Muscle layer of duodenum (tissue), 2 donors: Measurements from ENCODE around the gene CLMP.

ENCODE experiments used
- H3K27ac ChIP-seq: one replicate; pipeline ENCODE4 v1.7.0; 2013; ENCODE audit warnings: mild to moderate bottlenecking, low read length
- H3K27me3 ChIP-seq: one replicate; pipeline ENCODE4 v1.7.0; 2013; ENCODE audit warnings: low read depth, mild to moderate bottlenecking, control low read depth, low read length
- H3K36me3 ChIP-seq, 2 donors: one replicate each; pipeline ENCODE4 v1.7.0; 2013; ENCODE audit warnings: low read length in 2 of 2, control low read depth in 1 of 2, mild to moderate bottlenecking in 1 of 2; ENCODE audit not compliant: insufficient read depth in 2 of 2, control insufficient read depth in 1 of 2
- H3K4me1 ChIP-seq, 2 donors: one replicate each; pipeline ENCODE4 v1.7.0; 2013; ENCODE audit warnings: low read length in 2 of 2, mild to moderate bottlenecking in 2 of 2, control low read depth in 1 of 2, moderate library complexity in 1 of 2; ENCODE audit not compliant: insufficient read depth in 2 of 2, control insufficient read depth in 1 of 2
- H3K4me3 ChIP-seq, 2 donors: one replicate each; pipeline ENCODE4 v1.7.0; 2013; ENCODE audit warnings: low read length in 2 of 2, low read depth in 1 of 2, mild to moderate bottlenecking in 1 of 2
- H3K9me3 ChIP-seq, 2 donors: one replicate each; pipeline ENCODE4 v1.7.0; 2013; ENCODE audit warnings: low read length in 2 of 2, control low read depth in 1 of 2, mild to moderate bottlenecking in 1 of 2; ENCODE audit not compliant: control insufficient read depth in 1 of 2
- donor health status: healthy.

The CLMP gene

DNA sequence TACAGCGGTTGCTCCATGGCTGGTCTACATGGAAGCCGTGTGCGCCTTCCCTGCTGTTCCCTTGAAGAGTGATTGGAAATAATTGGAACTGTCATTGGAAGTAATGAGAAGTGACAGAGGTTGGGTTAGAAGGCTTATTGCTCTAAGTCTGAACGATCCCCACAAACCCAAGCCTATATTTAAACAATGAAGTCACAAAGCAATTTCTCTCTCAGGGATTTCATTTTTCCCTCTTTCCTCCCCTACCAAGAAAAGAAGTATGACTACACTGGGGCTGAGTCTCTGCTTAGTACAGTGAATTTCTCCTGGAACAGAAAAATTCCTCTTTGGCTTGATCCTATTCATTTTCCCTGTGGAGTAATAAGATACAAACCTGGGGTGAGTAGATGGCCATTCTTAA, 7.8 kb downstream of the CLMP start:
- peak overlapping the region; percentile 81 for H3K27ac ChIP-seq
- H3K27me3 ChIP-seq: no peaks in the 10 kb centered on the region

DNA sequence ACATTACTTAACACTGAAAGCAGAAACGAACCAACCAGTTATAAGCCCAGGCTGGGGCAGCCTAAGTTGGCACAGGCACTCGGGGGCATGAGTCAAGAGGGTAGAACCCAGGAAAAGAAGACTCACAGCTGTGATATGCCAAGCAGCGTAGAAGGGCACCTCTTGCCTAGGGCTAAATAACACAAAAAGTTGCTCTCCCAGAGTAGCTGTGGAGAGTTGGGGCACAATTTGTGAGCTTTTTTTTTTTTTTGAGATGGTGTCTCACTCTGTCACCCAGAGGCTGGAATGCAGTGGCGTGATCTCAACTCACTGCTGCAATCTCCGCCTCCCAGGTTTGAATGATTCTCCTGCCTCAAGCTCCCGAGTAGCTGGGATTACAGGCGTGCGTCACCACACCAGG, 8.8 kb downstream of the CLMP start:
- Histone ChIP-seq H3K36me3 (peaks cover 0 to 7% of the 10 kb centered on the region in 2 donors), H3K4me3 (no peak overlapping the region), H3K4me1 (peaks cover 12 to 35% of the 10 kb centered on the region in 2 donors), H3K9me3 (no peaks in the 10 kb centered on the region), H3K27ac (peak overlapping the region; percentile 32), H3K27me3 (no peaks in the 10 kb centered on the region)

More for the DNA sequence above, 7.8 kb downstream of the CLMP start:
- Histone ChIP-seq H3K9me3 (no peaks in the 10 kb centered on the region), H3K4me3 (no peak overlapping the region), H3K36me3 (peaks cover 0 to 7% of the 10 kb centered on the region in 2 donors), H3K4me1 (peaks cover 12 to 33% of the 10 kb centered on the region in 2 donors)

DNA sequence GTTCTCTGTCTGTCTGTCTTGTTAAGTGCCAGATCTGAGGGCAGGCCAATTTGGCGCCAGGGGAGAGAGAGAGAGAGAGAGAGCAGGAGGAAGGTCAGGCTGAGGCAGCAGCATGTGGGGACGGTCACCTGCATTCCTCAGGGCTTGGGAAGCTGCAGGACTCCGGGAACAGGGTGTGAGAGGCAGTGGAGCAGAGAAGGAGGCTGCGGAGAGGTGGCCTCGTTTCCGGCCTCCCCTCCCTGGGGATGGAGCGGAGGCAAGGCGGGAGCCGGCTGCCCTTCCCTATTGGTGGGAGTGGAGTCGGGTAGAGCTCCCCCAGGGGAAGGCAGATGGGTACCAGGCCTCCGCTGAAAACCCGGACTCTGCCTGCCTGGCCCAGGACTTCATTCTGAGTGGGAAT, 9.7 kb downstream of the CLMP start:
- peak overlapping the region; percentile 32 for H3K27ac ChIP-seq
- H3K27me3 ChIP-seq: no peaks in the 10 kb centered on the region
- no peaks in the 10 kb centered on the region for H3K9me3 ChIP-seq
- H3K36me3 ChIP-seq: peaks cover 0 to 7% of the 10 kb centered on the region in 2 donors
- peaks cover 12 to 45% of the 10 kb centered on the region in 2 donors for H3K4me1 ChIP-seq
- no peak overlapping the region for H3K4me3 ChIP-seq

DNA sequence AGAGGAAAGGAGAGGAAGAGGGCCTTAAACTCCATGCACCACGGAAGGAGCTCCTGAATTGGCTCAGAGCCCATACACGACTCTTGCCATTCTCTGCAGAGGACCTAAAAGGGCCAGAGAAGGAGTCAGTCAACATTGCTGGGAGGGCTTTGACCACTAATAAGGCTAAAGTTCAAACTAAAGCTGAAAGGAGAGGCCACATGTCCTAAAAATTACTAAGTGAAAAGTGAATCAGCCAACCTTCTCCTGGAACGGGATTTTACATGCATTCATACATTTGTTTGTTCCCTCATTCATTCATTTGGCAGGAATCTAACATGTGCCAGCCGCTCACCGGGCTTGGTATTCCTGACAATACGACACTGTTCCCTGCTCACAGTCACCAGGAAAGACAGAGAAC, 10.5 kb downstream of the CLMP start:
- H3K27me3 ChIP-seq: no peaks in the 10 kb centered on the region
- H3K36me3 ChIP-seq: peaks cover 0 to 7% of the 10 kb centered on the region in 2 donors
- no peak overlapping the region for H3K27ac ChIP-seq
- H3K4me1 ChIP-seq: peaks cover 12 to 49% of the 10 kb centered on the region in 2 donors
- no peaks in the 10 kb centered on the region for H3K9me3 ChIP-seq
- no peak overlapping the region for H3K4me3 ChIP-seq

DNA sequence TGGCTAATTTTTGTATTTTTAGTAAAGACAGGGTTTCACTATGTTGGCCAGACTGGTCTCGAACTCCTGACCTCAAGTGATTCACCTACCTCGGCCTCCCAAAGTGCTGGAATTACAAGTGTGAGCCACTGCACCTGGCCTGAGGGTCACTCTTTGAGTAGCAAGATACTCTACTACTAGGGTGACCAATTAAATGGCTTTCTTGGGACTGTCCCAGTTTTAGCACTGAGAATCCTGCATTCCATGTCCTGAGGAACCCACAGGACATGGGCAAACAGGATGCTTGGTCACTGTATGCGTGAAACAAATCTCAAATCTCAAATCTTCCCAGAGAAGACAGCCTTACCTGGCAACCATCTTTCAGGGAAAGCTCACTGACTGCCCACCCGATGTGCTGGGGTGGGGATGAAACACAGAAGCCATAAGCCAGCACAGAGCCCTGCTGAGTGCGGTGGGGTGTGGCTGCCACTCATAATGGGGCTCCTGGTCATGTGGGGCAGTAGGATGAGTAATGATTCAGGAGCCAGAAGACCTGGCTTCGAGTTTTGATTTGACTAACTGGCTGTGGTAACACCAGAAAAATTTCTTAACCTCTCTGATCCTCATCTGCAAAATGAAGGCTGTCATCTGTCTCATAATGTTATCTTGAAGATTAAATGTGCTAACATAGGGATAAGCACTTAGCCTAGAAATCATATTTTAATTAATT, 11.5 kb downstream of the CLMP start:
- peaks cover 9 to 52% of the 10 kb centered on the region in 2 donors for H3K4me1 ChIP-seq
- H3K36me3 ChIP-seq: peaks cover 0 to 7% of the 10 kb centered on the region in 2 donors
- H3K4me3 ChIP-seq: no peak overlapping the region
- no peak overlapping the region for H3K27ac ChIP-seq
- H3K9me3 ChIP-seq: no peaks in the 10 kb centered on the region
- no peaks in the 10 kb centered on the region for H3K27me3 ChIP-seq

DNA sequence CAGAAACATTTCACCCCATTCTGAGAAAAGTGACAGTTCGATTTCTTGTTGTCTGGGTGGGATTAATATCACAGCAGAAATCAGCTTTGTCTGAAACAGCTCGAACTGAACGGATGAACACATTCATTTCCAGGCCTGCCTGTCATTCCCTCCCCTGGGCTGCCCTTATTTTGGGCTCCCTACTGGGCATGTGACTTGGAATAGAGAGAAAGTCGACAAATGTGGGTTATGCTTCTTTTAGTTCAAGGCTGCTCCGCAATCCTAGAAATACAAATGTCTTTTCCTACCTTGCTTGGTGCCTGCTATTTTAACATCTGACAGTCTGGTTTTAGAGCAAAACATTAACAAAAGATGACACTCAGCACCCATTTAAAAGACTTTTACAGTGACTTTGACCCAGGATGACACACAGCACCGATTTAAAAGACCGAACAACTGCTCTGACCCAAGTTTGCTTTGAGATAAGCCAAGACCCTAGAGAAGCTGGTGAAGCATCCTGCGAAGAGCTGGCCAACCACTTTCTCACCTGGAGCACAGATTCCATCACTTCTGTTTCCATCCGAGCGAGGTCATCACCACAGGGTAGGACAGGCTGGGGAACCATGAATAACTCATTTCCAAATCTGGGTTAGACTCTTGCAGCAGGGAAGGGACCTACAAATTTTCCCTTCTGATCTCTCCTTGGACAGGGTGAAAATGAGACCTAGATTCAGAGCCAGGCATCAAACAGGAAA, 13.1 kb downstream of the CLMP start:
- H3K27ac ChIP-seq: peak overlapping the region; percentile 12
- no peaks in the 10 kb centered on the region for H3K9me3 ChIP-seq
- no peaks in the 10 kb centered on the region for H3K27me3 ChIP-seq
- H3K4me1 ChIP-seq: peaks cover 2 to 51% of the 10 kb centered on the region in 2 donors
- H3K36me3 ChIP-seq: no peaks in the 10 kb centered on the region
- no peak overlapping the region for H3K4me3 ChIP-seq

DNA sequence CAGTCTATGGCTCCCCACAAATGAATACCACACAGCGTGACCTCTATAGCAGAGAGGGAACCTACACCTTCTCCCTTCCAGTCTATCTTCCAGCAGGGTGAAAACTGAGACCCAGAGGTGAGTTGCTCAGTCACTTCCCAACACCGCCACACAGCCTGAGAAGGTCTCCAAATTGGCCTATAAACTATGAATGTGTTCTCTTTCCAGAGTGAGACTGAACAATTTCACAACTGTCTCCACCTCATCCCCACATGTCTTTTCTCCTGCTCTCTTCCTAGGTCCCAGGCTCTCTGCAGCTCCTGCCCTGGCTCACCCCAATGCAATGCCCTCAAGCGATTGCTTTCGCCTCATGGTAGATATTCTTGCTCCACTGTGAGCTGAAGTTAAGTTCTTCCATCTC, 14.0 kb downstream of the CLMP start:
- no peaks in the 10 kb centered on the region for H3K36me3 ChIP-seq
- H3K27ac ChIP-seq: peak overlapping the region; percentile 12
- H3K4me3 ChIP-seq: no peak overlapping the region
- peaks cover 8 to 55% of the 10 kb centered on the region in 2 donors for H3K4me1 ChIP-seq
- H3K27me3 ChIP-seq: no peaks in the 10 kb centered on the region
- H3K9me3 ChIP-seq: no peaks in the 10 kb centered on the region

DNA sequence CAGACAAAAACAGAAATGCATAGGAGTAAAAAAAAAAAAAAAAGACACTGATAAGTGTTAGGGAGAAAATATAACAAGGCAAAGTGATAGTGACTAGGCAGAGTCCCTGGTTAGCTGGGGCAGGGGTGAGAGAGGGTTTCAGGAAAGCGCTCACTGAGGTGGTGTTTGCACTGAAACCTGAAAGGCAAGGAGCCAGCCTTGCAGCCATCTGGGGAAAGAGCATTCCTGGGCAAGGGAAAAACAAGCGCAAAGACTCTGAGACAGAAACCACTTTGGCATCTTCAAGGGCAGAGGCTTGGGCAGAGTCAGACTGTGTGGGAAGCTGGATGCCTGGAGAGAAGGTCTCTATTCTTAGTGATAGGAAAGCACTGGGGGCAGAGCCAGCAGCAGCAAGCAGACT, 14.5 kb downstream of the CLMP start:
- Histone ChIP-seq H3K27ac (no peak overlapping the region), H3K4me1 (peaks cover 8 to 59% of the 10 kb centered on the region in 2 donors), H3K27me3 (no peaks in the 10 kb centered on the region), H3K9me3 (no peaks in the 10 kb centered on the region), H3K36me3 (no peaks in the 10 kb centered on the region), H3K4me3 (no peak overlapping the region)

DNA sequence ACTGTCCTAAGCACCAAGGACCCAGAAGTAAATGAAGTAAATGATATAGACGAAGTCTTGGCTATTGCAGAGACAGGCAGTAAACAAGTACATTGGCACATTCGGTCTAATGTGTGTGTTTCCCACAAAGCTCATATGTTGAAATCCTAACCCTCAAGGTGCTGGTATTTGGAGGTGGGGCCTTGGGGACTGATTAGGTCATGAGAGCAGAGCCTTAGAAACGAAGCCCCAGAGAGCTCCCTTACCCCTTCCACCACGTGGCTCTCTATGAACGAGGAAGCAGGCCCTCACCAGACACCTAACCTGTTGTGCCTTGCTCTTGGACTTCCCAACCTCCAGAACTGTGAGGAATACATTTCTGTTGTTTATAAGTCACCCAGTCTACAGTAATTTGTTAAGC, 14.9 kb downstream of the CLMP start:
- Histone ChIP-seq H3K4me1 (peaks cover 8 to 61% of the 10 kb centered on the region in 2 donors), H3K36me3 (no peaks in the 10 kb centered on the region), H3K4me3 (no peak overlapping the region), H3K27ac (no peak overlapping the region), H3K27me3 (no peaks in the 10 kb centered on the region), H3K9me3 (no peaks in the 10 kb centered on the region)

DNA sequence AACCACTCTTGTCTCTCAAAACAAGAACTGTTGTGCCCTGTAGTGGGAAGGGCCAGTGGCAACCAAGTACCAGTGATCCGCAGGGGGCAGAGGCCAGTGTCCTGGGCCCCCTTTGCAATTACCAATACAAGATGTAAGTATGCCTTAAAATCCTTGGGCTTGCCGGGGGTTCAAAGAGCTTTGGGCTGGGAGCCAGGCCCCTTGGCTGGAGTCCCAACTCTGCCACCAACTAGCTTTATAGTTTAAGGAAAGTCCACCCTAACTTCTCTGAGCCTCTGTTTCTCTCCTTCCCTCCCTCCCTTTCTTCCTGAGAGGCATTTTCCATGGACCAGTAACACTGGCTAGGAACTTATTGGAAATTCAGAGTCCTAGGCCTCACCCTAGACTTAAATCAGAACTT, 15.5 kb downstream of the CLMP start:
- H3K27ac ChIP-seq: no peak overlapping the region
- no peak overlapping the region for H3K4me3 ChIP-seq
- H3K36me3 ChIP-seq: no peaks in the 10 kb centered on the region
- peaks cover 8 to 62% of the 10 kb centered on the region in 2 donors for H3K4me1 ChIP-seq
- H3K27me3 ChIP-seq: no peaks in the 10 kb centered on the region
- H3K9me3 ChIP-seq: no peaks in the 10 kb centered on the region

DNA sequence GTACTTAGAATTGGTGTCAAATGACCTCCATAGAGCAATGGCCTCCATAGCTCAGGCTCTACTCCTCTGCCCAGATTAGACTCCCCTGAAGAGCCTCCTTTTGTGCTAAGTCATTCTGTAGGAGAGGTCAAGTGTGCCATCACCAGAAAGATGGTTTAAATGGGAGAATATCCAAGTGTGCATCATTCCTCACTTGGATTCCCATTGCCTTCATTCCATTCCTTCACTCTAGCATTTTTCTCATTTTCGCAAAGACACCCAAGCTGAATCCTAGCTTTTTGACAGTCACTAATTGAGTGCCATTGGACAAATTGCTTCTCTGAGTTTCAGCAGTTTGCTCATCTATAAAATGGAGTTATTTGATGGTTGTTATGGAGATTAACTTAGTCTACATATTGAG, 16.9 kb downstream of the CLMP start:
- no peaks in the 10 kb centered on the region for H3K36me3 ChIP-seq
- no peaks in the 10 kb centered on the region for H3K9me3 ChIP-seq
- H3K27me3 ChIP-seq: no peaks in the 10 kb centered on the region
- H3K4me1 ChIP-seq: peaks cover 12 to 63% of the 10 kb centered on the region in 2 donors
- H3K27ac ChIP-seq: no peak overlapping the region
- H3K4me3 ChIP-seq: no peak overlapping the region
